ENCODE results near the gene RAD51D. TPM values are rescaled to one million over a fixed set of nuclear protein-coding genes. Genes with fewer than 3 reads are reported as not detected.
A peak's percentile ranks its signal among the peaks of the same experiment; 100 is the strongest.

Gene RAD51D
- polyA plus RNA-seq, 1 donor from 2014 or later = 19.0 TPM

DNA sequence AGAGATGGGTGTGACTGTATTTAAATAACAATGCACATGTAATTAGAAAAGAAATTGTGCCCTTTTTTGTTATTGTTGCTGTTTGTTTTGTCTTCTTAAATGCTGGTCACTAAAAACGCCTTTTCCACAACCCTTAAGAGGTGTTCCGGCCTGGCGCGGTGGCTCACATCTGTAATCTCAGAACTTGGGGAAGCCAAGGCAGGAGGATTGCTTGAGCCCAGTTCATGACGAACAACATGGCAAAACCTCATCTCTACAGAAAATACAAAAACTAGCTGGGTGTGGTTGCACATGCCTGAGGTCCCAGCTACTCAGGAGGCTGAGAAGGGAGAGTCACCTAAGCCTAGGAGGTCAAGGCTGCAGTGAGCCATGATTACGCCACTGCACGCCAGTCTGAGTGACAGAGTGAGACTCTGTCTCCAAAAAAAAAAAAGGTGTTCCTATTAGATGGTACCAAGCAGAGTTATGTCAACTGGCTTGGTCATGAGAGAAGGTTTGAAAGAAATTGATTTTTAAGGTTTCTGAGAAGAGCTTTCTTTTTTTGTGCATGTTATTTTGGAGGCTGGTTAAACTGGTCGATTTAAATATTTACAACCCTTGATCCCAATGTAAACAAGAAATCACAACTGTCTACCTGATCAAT is 32.6 kb downstream of the RAD51D start:
- peaks cover 16% of the 10 kb centered on the region for H3K79me2 ChIP-seq (replicated peaks; ENCODE audit: insufficient read depth, low read length)
- no peaks in the 10 kb centered on the region for H4K20me1 ChIP-seq (ENCODE audit: insufficient read depth)
- no peaks in the 10 kb centered on the region for H3K9me2 ChIP-seq (ENCODE audit: insufficient read depth, low read length)
- H2AFZ ChIP-seq (ENCODE audit: low read depth, low read length) = no peak overlapping the region
- H3F3A ChIP-seq (ENCODE audit: insufficient read depth, low read length, poor library complexity, severe bottlenecking) = no peaks in the 10 kb centered on the region
- H3K4me3 ChIP-seq (ENCODE audit: low read length) = peak overlapping the region; percentile 96
- no peak overlapping the region for H3K9ac ChIP-seq (ENCODE audit: low read length)
- no peak overlapping the region for H3K27ac ChIP-seq (ENCODE audit: low read length)
- no peaks in the 10 kb centered on the region for H3K27me3 ChIP-seq (ENCODE audit: insufficient read depth, low read depth, low read length)
- no peaks in the 10 kb centered on the region for H3K36me3 ChIP-seq (ENCODE audit: insufficient read depth, low read length)
- peak overlapping the region; percentile 94 for H3K4me2 ChIP-seq (ENCODE audit: low read length)
- H3K9me3 ChIP-seq (ENCODE audit: low read length) = no peaks in the 10 kb centered on the region
- TF ChIP-seq TAF1 (IDR thresholded peaks at IDR 0.05; ENCODE audit: low read depth) (no peak), SMC3 (conservative IDR thresholded peaks at IDR 0.05; ENCODE audit: poor library complexity) (no peak), POLR2AphosphoS5 (IDR thresholded peaks at IDR 0.05) (no peak), RAD21 (conservative IDR thresholded peaks at IDR 0.05) (no peak), EP300 (conservative IDR thresholded peaks at IDR 0.05; ENCODE audit: poor library complexity, severe bottlenecking) (no peak), MXI1 (conservative IDR thresholded peaks at IDR 0.05; ENCODE audit: poor library complexity, severe bottlenecking) (no peak), EZH2 (IDR thresholded peaks at IDR 0.05; ENCODE audit: borderline replicate concordance, insufficient read depth, low read length, poor library complexity, severe bottlenecking) (no peak)
- TF ChIP-seq, protein P1, sequence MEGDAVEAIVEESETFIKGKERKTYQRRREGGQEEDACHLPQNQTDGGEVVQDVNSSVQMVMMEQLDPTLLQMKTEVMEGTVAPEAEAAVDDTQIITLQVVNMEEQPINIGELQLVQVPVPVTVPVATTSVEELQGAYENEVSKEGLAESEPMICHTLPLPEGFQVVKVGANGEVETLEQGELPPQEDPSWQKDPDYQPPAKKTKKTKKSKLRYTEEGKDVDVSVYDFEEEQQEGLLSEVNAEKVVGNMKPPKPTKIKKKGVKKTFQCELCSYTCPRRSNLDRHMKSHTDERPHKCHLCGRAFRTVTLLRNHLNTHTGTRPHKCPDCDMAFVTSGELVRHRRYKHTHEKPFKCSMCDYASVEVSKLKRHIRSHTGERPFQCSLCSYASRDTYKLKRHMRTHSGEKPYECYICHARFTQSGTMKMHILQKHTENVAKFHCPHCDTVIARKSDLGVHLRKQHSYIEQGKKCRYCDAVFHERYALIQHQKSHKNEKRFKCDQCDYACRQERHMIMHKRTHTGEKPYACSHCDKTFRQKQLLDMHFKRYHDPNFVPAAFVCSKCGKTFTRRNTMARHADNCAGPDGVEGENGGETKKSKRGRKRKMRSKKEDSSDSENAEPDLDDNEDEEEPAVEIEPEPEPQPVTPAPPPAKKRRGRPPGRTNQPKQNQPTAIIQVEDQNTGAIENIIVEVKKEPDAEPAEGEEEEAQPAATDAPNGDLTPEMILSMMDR (IDR thresholded peaks at IDR 0.05; ENCODE audit: poor library complexity, severe bottlenecking) = no peak
- TF ChIP-seq, protein P2, sequence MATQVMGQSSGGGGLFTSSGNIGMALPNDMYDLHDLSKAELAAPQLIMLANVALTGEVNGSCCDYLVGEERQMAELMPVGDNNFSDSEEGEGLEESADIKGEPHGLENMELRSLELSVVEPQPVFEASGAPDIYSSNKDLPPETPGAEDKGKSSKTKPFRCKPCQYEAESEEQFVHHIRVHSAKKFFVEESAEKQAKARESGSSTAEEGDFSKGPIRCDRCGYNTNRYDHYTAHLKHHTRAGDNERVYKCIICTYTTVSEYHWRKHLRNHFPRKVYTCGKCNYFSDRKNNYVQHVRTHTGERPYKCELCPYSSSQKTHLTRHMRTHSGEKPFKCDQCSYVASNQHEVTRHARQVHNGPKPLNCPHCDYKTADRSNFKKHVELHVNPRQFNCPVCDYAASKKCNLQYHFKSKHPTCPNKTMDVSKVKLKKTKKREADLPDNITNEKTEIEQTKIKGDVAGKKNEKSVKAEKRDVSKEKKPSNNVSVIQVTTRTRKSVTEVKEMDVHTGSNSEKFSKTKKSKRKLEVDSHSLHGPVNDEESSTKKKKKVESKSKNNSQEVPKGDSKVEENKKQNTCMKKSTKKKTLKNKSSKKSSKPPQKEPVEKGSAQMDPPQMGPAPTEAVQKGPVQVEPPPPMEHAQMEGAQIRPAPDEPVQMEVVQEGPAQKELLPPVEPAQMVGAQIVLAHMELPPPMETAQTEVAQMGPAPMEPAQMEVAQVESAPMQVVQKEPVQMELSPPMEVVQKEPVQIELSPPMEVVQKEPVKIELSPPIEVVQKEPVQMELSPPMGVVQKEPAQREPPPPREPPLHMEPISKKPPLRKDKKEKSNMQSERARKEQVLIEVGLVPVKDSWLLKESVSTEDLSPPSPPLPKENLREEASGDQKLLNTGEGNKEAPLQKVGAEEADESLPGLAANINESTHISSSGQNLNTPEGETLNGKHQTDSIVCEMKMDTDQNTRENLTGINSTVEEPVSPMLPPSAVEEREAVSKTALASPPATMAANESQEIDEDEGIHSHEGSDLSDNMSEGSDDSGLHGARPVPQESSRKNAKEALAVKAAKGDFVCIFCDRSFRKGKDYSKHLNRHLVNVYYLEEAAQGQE (IDR thresholded peaks at IDR 0.05; ENCODE audit: borderline replicate concordance) = no peak

DNA sequence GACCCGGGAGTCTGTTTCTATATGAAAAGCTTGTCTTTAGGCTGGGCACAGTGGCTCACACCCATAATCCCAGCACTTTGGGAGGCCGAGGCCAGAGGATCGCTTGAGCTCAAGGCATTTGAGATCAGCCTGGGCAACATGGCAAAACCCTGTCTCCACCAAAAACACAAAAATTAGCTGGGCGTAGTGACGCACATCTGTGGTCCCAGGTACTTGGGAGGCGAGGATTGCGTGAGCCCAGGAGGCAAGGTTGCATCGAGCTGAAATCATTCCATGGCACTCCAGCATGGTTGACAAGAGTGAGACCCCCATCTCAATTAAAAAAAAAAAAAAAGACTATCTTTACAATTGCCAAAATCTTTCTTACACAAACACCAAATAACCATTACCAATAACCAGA is 33.5 kb downstream of the RAD51D start:
- Histone ChIP-seq H3K79me2 (replicated peaks; ENCODE audit: insufficient read depth, low read length) (peaks cover 16% of the 10 kb centered on the region), H3K4me3 (ENCODE audit: low read length) (no peak overlapping the region), H3K36me3 (ENCODE audit: insufficient read depth, low read length) (no peaks in the 10 kb centered on the region), H2AFZ (ENCODE audit: low read depth, low read length) (no peak overlapping the region), H3K9me3 (ENCODE audit: low read length) (no peaks in the 10 kb centered on the region), H3K9ac (ENCODE audit: low read length) (no peak overlapping the region), H3F3A (ENCODE audit: insufficient read depth, low read length, poor library complexity, severe bottlenecking) (no peaks in the 10 kb centered on the region), H3K9me2 (ENCODE audit: insufficient read depth, low read length) (no peaks in the 10 kb centered on the region), H3K27me3 (ENCODE audit: insufficient read depth, low read depth, low read length) (no peaks in the 10 kb centered on the region), H3K27ac (ENCODE audit: low read length) (no peak overlapping the region), H3K4me2 (ENCODE audit: low read length) (no peak overlapping the region), H4K20me1 (ENCODE audit: insufficient read depth) (no peaks in the 10 kb centered on the region)
- TF ChIP-seq POLR2AphosphoS5 (IDR thresholded peaks at IDR 0.05) = no peak
- TF ChIP-seq, protein P1 (IDR thresholded peaks at IDR 0.05; ENCODE audit: poor library complexity, severe bottlenecking) = no peak
- no peak for TF ChIP-seq SMC3 (conservative IDR thresholded peaks at IDR 0.05; ENCODE audit: poor library complexity)
- TF ChIP-seq MXI1 (conservative IDR thresholded peaks at IDR 0.05; ENCODE audit: poor library complexity, severe bottlenecking) = no peak
- TF ChIP-seq EZH2 (IDR thresholded peaks at IDR 0.05; ENCODE audit: borderline replicate concordance, insufficient read depth, low read length, poor library complexity, severe bottlenecking) = no peak
- no peak for TF ChIP-seq TAF1 (IDR thresholded peaks at IDR 0.05; ENCODE audit: low read depth)
- no peak for TF ChIP-seq EP300 (conservative IDR thresholded peaks at IDR 0.05; ENCODE audit: poor library complexity, severe bottlenecking)
- TF ChIP-seq, protein P2 (IDR thresholded peaks at IDR 0.05; ENCODE audit: borderline replicate concordance) = no peak

All from neural cell (in vitro differentiated cells).